Neural crest cell (in vitro differentiated cells): ENCODE measurements around the gene NDUFS3. TPM values are rescaled to one million over a fixed set of nuclear protein-coding genes. Genes with fewer than 3 reads are reported as not detected.
A peak's percentile ranks its signal among the peaks of the same experiment; 100 is the strongest.

Source experiments
- DNase-seq: peaks from one replicate; pipeline ENCODE4 v3.0.0; 2021; ENCODE audit warnings: low read depth, mixed read lengths, low spot score
- H3K27ac Mint-ChIP-seq: one replicate; pipeline ENCODE4 v1.8.0; 2021; ENCODE audit warnings: mild to moderate bottlenecking, mixed read lengths; ENCODE audit not compliant: unreplicated experiment
- H3K27me3 Mint-ChIP-seq: 2 replicates; pipeline ENCODE4 v1.8.0; 2021; ENCODE audit warnings: low read depth, mild to moderate bottlenecking, mixed read lengths
- H3K36me3 Mint-ChIP-seq: 2 replicates; pipeline ENCODE4 v1.8.0; 2021; ENCODE audit warnings: low read depth, mild to moderate bottlenecking, mixed read lengths
- H3K4me1 Mint-ChIP-seq: 2 replicates; pipeline ENCODE4 v1.8.0; 2021; ENCODE audit warnings: mixed read lengths
- H3K4me3 Mint-ChIP-seq: one replicate; pipeline ENCODE4 v1.8.0; 2021; ENCODE audit warnings: mild to moderate bottlenecking, mixed read lengths
- H3K9me3 Mint-ChIP-seq: 2 replicates; pipeline ENCODE4 v1.8.0; 2021; ENCODE audit warnings: mixed read lengths
- CTCF ChIP-seq: fragments of 200-600 bp; sonication (generic); conservative IDR thresholded peaks from 2 replicates; pipeline ENCODE4 v1.5.0; 2021; ENCODE audit warnings: antibody characterized with exemption, mild to moderate bottlenecking
- total RNA-seq: library from RNA; stranded (reverse); gene quantifications from 2 replicates; pipeline ENCODE4 v1.2.1, GENCODE V29; 2021

Gene NDUFS3
- total RNA-seq, 1 donor from 2014 or later: 172 TPM

GRCh38 chr11:47615249-47615648, 36.4 kb downstream of the NDUFS3 start:
- TF ChIP-seq CTCF: no peak
- Mint-ChIP-seq H3K36me3 (peaks cover 4% of the 10 kb centered on the region), H3K4me3 (no peak overlapping the region), H3K27ac (no peak overlapping the region), H3K9me3 (no peaks in the 10 kb centered on the region), H3K27me3 (no peaks in the 10 kb centered on the region), H3K4me1 (no peaks in the 10 kb centered on the region)
- DNase-seq: no peak

GRCh38 chr11:47616726-47617416, 38.0 kb downstream of the NDUFS3 start:
- no peaks in the 10 kb centered on the region for H3K27me3 Mint-ChIP-seq
- no peak overlapping the region for H3K4me3 Mint-ChIP-seq
- H3K36me3 Mint-ChIP-seq: peaks cover 4% of the 10 kb centered on the region
- peak; percentile 39 for DNase-seq
- H3K27ac Mint-ChIP-seq: no peak overlapping the region
- peak; percentile 63 for TF ChIP-seq CTCF
- peaks cover 8% of the 10 kb centered on the region for H3K4me1 Mint-ChIP-seq
- H3K9me3 Mint-ChIP-seq: no peaks in the 10 kb centered on the region

GRCh38 chr11:47617417-47617809, 38.5 kb downstream of the NDUFS3 start:
- H3K27me3 Mint-ChIP-seq: no peaks in the 10 kb centered on the region
- no peak overlapping the region for H3K4me3 Mint-ChIP-seq
- H3K36me3 Mint-ChIP-seq: peaks cover 4% of the 10 kb centered on the region
- no peak for TF ChIP-seq CTCF
- no peaks in the 10 kb centered on the region for H3K9me3 Mint-ChIP-seq
- peaks cover 8% of the 10 kb centered on the region for H3K4me1 Mint-ChIP-seq
- DNase-seq: no peak
- no peak overlapping the region for H3K27ac Mint-ChIP-seq

GRCh38 chr11:47620836-47621378, 42.0 kb downstream of the NDUFS3 start:
- Mint-ChIP-seq H3K4me3 (no peak overlapping the region), H3K4me1 (peaks cover 8% of the 10 kb centered on the region), H3K27ac (peak overlapping the region; percentile 71), H3K9me3 (no peaks in the 10 kb centered on the region), H3K36me3 (peaks cover 8% of the 10 kb centered on the region), H3K27me3 (no peaks in the 10 kb centered on the region)
- DNase-seq: no peak
- TF ChIP-seq CTCF: no peak

- H3K4me3 Mint-ChIP-seq: no peak overlapping the region
- peaks cover 2% of the 10 kb centered on the region for H3K4me1 Mint-ChIP-seq
- no peaks in the 10 kb centered on the region for H3K9me3 Mint-ChIP-seq
- TF ChIP-seq CTCF: no peak
- no peak for DNase-seq
- no peak overlapping the region for H3K27ac Mint-ChIP-seq
- H3K27me3 Mint-ChIP-seq: no peaks in the 10 kb centered on the region
- H3K36me3 Mint-ChIP-seq: peaks cover 9% of the 10 kb centered on the region
These were observed 47.4 kb downstream of the NDUFS3 start for GRCh38 chr11:47626234-47626633.
